ENCODE results near the gene SPINK8. TPM values are rescaled to one million over a fixed set of nuclear protein-coding genes. Genes with fewer than 3 reads are reported as not detected.
A peak's percentile ranks its signal among the peaks of the same experiment; 100 is the strongest.
"Not testable (repeated sequence)": the region's sequence is repeated elsewhere in the genome, so short reads cannot be mapped to it uniquely, and the experiment has no call there.

SPINK8 gene
- total RNA-seq, 1 donor from 2014 or later = not detected

DNA sequence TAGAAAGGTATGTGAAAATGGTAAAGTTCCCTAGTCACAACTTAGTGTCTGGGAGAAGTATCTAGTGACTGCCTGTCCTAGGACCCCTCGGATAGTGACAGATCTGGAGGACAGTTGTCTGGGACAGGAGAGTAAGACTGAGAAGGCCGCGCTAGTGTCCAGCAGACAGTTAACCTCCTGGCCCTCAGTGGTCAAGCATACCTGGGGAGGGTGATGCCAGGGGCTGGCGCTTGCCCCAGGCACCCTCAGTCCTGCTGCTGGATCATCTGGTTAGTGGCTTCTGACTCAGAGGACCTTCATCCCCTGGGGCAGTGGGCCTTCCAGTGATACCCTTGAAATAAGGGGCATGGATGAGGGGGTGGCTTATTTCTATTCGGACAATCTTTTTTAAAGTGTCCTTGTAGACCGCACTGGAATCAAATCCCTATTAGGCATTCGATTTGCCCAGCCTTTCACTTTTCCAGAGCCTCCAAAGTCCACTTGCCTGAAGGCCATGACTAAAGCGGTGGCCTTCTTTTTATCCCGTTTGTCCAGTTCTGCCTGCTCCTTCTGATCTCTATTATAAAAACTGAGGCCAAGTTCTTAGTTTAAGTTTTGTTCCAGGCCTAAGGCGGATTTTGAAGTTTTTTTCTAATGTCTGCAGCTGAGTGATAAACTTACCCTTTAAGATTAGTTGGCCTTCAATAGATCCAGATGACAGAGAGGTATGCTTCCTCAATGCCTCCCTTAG lies 1.6 kb downstream of the SPINK8 start:
- DNase-seq (ENCODE audit: low read depth in 2 of 2) = not testable (repeated sequence)

DNA sequence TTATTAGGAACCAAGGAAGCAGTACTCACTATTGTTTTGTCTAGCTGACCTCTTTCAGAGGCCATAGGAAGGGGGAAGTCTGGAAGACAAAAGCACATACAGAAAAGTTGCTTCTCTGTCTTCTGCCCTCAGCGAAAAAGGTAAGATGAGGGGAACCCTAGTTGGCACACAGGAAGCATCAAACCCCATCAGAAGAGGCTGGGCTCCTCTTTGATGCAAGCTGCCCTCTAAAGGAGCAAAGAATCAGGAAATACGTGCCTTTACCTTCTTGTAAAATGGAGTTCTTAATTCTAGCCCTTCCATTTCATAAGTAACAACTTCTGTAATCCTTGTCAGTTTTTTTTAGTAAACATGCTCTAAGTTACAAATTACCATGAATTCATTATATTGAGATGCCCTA lies 12.5 kb downstream of the SPINK8 start:
- DNase-seq (ENCODE audit: low read depth in 2 of 2) = no peak

- no peak for DNase-seq (ENCODE audit: low read depth in 2 of 2)
These were observed 14.6 kb downstream of the SPINK8 start for GRCh38 chr3:48318713-48319468.

- DNase-seq (ENCODE audit: low read depth in 2 of 2) = no peak
These were observed 18.9 kb downstream of the SPINK8 start for GRCh38 chr3:48314542-48314941.

DNA sequence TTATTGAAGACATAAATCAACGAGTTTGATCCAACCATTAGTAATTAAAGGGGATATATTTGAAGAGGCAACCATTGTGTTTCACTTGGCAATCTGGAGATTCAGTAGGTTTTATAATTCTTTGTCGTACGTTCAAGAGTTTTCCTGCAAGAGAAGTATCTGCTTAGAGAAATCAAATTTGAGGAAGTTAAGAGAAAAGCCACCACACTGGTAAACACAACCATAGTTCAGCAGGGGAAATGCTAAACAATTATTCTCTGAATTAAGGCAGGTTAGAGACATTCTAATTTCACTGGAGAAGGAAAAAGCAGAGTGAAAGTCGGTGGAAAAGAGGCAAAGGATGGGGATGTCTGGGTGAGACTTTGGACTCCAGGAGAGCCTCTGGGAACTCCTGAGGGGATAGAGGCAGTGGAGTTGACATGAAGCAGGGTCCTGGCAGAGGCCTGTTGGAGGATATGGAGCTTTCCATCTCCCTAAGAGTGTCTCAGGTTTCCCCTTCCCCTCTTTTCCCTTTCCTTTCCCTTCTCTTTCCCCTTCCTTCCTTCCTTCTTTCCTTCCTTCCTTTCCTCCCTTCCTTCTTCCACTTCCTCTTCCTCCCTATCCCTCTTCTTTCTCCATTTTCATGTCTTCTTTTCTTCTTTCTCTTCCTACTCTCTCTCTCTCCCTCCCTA lies 26.5 kb downstream of the SPINK8 start:
- DNase-seq (ENCODE audit: low read depth in 2 of 2) = no peak

DNA sequence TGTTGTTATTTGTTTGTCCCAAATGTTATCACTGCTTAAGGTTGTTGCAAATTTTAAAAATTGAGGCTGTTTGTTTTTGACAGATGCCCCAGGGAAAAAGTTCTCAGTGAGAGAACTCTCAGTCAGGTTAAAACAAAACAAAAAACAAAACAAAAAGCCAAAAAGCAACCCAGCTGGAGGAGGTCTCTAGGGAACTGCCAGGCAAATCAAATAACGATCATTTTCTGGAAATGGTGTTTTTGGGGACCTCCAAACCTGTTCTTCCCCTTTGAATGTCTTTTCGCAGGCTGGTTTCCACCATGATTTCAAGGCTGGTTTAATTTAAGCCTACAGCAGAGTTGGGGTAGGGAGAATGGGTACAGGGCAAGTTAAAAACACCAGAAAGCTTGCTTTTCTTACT lies 27.2 kb downstream of the SPINK8 start:
- DNase-seq (ENCODE audit: low read depth in 2 of 2) = no peak

DNA sequence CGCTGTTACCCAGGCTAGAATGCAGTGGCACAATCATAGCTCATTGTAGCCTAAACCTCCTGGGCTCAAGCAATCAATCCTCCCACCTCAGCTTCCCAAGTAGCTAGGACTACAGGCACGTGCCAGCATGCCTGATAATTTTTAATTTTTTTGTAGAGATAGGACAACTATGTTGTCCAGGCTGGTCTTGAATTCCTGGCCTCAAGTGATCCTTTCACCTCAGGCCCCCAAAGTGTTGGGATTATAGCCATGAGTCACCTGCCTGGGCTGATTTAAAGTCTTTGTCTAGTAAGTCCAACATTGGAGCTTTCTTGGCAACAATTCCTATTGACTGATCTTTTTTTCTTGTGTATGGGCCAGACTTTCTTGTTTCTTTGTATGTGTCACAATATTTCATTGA lies 28.1 kb downstream of the SPINK8 start:
- DNase-seq (ENCODE audit: low read depth in 2 of 2) = no peak

GRCh38 chr3:48303021-48303420 lies 30.4 kb downstream of the SPINK8 start:
- no peak for DNase-seq (ENCODE audit: low read depth in 2 of 2)

DNA sequence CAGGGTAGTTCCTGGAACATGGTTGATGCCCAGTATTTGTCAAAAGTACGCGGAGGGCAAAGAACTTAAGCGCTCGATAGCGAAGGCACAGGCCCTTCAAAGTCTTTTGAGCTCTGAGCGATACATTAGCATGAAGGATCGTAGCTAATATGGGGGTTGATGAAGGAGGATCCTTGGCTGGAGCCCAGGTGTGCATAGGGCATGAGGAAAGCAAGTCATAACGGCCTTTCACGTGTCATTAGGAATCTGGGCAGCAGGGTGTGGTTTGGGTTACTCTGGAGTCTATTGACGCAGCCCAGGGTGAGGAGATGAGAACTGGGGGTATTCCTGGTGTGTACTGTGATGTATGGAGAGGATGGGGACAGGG lies 31.7 kb downstream of the SPINK8 start:
- peak in 1 of 2 donors; percentile 23 for DNase-seq (ENCODE audit: low read depth in 2 of 2)

GRCh38 chr3:48301020-48301799 lies 32.3 kb downstream of the SPINK8 start, which contains the start of gene NME6:
Gene NME6, minus strand, starts transcription at chr3:48301367.
- peak; percentile 78 to 90 for DNase-seq (ENCODE audit: low read depth in 2 of 2)

- DNase-seq (ENCODE audit: low read depth in 2 of 2) = no peak
These were observed 33.4 kb downstream of the SPINK8 start for GRCh38 chr3:48299746-48300712.

DNA sequence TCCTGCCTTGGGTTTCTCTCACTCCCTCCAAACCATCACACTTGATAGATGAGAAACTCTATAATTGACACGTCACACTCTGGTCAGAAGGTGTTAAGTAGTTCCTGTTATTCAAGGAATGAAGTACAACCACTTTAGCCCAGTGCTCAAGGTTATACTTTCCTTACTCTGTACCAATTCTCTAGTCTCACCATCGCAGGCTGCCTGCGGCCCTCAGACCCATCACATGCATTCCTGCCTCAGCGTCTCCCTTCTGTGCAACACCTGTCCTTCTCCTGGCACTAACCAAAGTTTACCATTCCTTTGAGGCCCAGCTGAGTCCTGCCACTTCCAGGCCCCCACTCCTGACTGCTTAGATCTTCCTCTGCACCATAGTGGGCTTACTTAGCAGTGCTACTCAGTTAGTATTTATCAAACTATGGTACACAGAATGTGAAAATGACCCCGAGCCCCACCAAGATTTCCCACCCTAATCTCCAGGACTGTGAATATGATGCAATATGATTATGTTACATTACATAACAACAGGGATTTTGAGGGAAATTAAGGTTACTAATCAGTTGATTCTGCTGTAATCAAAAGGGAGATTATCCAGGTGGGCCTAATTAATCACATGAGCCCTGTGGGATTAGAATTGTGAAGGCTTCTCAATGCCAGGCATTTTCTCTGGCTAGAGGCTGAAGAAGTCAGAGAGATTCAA lies 36.2 kb downstream of the SPINK8 start:
- no peak for DNase-seq (ENCODE audit: low read depth in 2 of 2)

DNA sequence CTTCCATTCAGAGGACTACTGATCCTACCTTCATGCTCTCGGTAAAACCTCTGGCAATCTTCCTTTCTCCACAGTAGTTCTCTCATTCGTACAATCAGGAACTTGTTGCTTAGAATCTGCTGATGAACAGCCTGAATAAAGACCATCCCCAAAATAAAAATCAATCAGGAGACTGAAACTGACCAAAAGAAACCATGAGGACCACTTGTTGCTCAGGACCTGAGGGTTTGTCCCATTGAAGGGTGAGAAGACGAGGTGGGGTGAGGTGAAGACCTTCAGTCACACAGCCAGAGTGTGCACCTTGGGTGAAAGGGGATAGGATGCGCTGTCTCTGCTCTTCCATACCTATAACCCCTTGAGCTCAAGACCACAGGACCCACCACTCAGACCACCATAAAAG lies 36.8 kb downstream of the SPINK8 start:
- DNase-seq (ENCODE audit: low read depth in 2 of 2) = no peak

DNA sequence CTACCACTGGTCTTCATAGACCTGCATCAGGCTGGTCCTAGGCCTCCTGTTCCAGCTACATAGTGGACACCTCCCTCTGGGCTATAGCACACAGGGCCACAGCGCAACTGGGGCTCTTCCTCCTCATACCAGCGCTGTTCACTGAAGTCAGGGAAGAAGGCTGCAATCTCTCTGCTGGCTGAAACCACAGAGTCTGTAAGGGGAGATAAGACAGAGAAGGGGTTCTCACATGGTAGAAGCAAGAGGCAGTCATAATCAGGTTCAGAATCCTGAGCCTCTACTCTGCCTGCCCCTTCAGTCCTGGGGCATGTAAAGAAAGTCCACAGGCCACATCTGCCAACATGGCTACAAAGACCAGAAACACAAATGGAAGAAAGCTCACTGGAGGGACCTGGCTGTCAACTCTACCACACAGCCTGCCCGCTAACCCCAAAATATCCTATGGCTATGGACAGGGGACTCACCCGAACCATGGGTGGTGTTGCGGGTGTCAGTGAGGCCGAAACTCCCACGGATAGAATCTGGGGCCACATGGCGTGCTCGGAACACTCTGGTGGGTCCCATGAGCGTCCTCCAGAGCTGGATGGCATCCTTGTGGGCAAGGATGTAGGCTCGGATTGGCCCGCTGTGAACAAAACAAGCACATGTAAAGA lies 38.7 kb downstream of the SPINK8 start:
- DNase-seq (ENCODE audit: low read depth in 2 of 2) = no peak

- no peak for DNase-seq (ENCODE audit: low read depth in 2 of 2)
These were observed 43.8 kb downstream of the SPINK8 start for GRCh38 chr3:48289659-48290058.

- no peak for DNase-seq (ENCODE audit: low read depth in 2 of 2)
These were observed 46.4 kb downstream of the SPINK8 start for GRCh38 chr3:48287034-48287433.

DNA sequence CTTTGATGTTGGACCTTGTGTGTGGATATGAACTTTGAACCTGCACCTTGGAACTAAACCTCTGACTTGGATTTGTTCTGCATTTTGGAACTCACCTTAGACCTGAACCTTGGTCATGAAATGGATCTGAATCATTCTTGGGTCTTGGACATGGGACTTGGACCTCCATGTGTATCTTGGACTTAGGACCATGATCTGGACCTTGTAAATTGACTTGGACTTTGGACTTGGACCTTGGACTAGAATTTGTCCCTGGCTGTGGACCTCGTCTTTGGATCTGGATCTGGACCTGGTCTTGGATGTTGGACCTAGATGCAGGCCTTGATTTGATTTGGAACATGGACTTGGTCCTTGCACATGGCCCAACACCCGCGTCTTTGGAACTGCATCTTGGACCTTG lies 47.2 kb downstream of the SPINK8 start:
- no peak for DNase-seq (ENCODE audit: low read depth in 2 of 2)

DNA sequence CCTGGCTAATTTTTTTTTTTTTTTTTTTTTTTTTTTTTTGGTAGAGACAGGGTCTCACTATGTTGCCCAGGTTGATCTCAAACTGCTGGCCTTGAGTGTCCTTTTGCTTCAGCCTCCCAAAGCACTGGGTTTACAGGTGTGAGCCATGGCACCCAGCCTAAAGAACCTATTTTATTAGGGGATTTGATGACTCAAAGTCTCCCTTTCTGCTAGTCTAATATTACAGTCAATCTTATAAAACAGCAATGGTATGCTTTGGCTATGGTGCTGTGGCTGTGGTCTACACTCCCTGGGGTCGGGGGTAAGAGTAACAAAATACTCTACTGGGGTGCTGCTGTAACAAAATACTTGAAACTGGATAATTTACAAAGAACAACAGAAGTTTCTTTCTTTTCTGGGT lies 47.8 kb downstream of the SPINK8 start:
- DNase-seq (ENCODE audit: low read depth in 2 of 2) = no peak

DNA sequence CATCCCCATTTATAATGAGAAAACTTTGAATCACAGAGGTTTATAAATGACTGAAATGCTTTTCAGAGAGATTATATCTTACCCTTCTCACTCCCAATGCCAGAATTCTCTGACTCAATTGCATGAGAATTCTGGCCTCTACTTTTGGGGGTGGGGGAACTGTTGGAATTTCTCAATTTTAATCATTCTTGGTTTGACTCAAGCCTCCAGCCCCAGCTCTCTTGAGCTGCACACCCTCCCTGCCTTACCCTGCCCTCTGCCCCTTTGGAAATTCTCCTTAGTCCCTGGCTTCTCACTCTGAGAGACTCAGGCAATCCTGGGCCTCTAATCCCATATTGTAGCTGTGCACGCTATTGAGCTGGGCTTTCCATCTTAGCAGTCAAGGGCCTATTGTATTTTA lies 48.3 kb downstream of the SPINK8 start:
- no peak for DNase-seq (ENCODE audit: low read depth in 2 of 2)

All from dermis microvascular lymphatic vessel endothelial cell (primary cell).